Liver (tissue), 9 donors: ENCODE results near the gene ANKRD44. TPM values are rescaled to one million over a fixed set of nuclear protein-coding genes. Genes with fewer than 3 reads are reported as not detected.

ENCODE experiments used
- DNase-seq: peaks from one replicate; pipeline ENCODE4 v3.0.0-alpha.2; 2017; ENCODE audit warnings: low spot score
- H3K27ac ChIP-seq, 2 donors: one replicate each; pipeline ENCODE4 v1.7.0; 2013; ENCODE audit warnings: inconsistent platforms in 2 of 2, low read length in 2 of 2, control low read depth in 1 of 2, low read depth in 1 of 2, mild to moderate bottlenecking in 1 of 2
- H3K27me3 ChIP-seq, 4 donors: one replicate each; pipeline versions ENCODE4 v1.6.1 to v1.7.0; 2013; ENCODE audit warnings: low read length in 3 of 4, inconsistent platforms in 1 of 4, mild to moderate bottlenecking in 1 of 4, moderate library complexity in 1 of 4; ENCODE audit not compliant: control insufficient read depth in 4 of 4, insufficient read depth in 4 of 4
- H3K36me3 ChIP-seq, 4 donors: one replicate each; pipeline versions ENCODE4 v1.6.1 to v1.7.0; 2013; ENCODE audit warnings: low read length in 3 of 4, mild to moderate bottlenecking in 3 of 4, low read depth in 1 of 4, moderate library complexity in 1 of 4; ENCODE audit not compliant: control insufficient read depth in 4 of 4, insufficient read depth in 3 of 4
- H3K4me1 ChIP-seq, 4 donors: one replicate each; pipeline versions ENCODE4 v1.6.1 to v1.7.0; 2013; ENCODE audit warnings: low read length in 3 of 4, mild to moderate bottlenecking in 3 of 4, moderate library complexity in 1 of 4; ENCODE audit not compliant: control insufficient read depth in 4 of 4, insufficient read depth in 4 of 4
- H3K4me3 ChIP-seq, 3 donors: one replicate each; pipeline versions ENCODE4 v1.6.1 to v1.7.0; 2013; ENCODE audit warnings: low read length in 3 of 3, control low read depth in 1 of 3, low read depth in 1 of 3, mild to moderate bottlenecking in 1 of 3
- H3K9ac ChIP-seq, 2 donors: one replicate each; pipeline ENCODE4 v1.7.0; 2013; ENCODE audit warnings: low read length in 2 of 2, mild to moderate bottlenecking in 2 of 2, moderate library complexity in 2 of 2, control low read depth in 1 of 2, low read depth in 1 of 2
- H3K9me3 ChIP-seq, 4 donors: one replicate each; pipeline versions ENCODE4 v1.6.1 to v1.7.0; 2013; ENCODE audit warnings: low read length in 3 of 4; ENCODE audit not compliant: control insufficient read depth in 4 of 4
- ATF3 ChIP-seq: IDR thresholded peaks from 2 replicates; pipeline ENCODE4 v1.6.1; 2016; ENCODE audit warnings: antibody characterized with exemption
- EGR1 ChIP-seq, 2 donors: IDR thresholded peaks; 2 replicates each; pipeline ENCODE4 v1.6.1; 2016 to 2018; ENCODE audit warnings: antibody characterized with exemption in 2 of 2, low read depth in 2 of 2
- FOXA1 ChIP-seq: IDR thresholded peaks from 2 replicates; pipeline ENCODE4 v1.6.1; 2016; ENCODE audit warnings: antibody characterized with exemption
- FOXA2 ChIP-seq: IDR thresholded peaks from 2 replicates; pipeline ENCODE4 v1.6.1; 2016; ENCODE audit warnings: antibody characterized with exemption
- GABPA ChIP-seq, 2 donors: IDR thresholded peaks in 1 of 2; conservative IDR thresholded peaks in 1 of 2; 2 replicates each; pipeline ENCODE4 v1.6.1; 2016; ENCODE audit warnings: antibody characterized with exemption in 2 of 2, mild to moderate bottlenecking in 1 of 2, moderate library complexity in 1 of 2
- HNF4A ChIP-seq, 2 donors: conservative IDR thresholded peaks; 2 replicates each; pipeline ENCODE4 v1.6.1; 2016; ENCODE audit warnings: antibody characterized with exemption in 2 of 2, mild to moderate bottlenecking in 2 of 2
- JUND ChIP-seq, 2 donors: IDR thresholded peaks; 2 replicates each; pipeline ENCODE4 v1.6.1; 2016; ENCODE audit warnings: antibody characterized with exemption in 2 of 2
- MAX ChIP-seq: IDR thresholded peaks from 2 replicates; pipeline ENCODE4 v1.6.1; 2016; ENCODE audit warnings: antibody characterized with exemption
- NR2F2 ChIP-seq: IDR thresholded peaks from 2 replicates; pipeline ENCODE4 v1.6.1; 2016; ENCODE audit warnings: antibody characterized with exemption
- REST ChIP-seq: IDR thresholded peaks from 2 replicates; pipeline ENCODE4 v1.6.1; 2016; ENCODE audit warnings: antibody characterized with exemption, mild to moderate bottlenecking
- TAF1 ChIP-seq: conservative IDR thresholded peaks from 2 replicates; pipeline ENCODE4 v1.6.1; 2016; ENCODE audit warnings: antibody characterized with exemption, mild to moderate bottlenecking
- YY1 ChIP-seq: IDR thresholded peaks from 2 replicates; pipeline ENCODE4 v1.6.1; 2016; ENCODE audit warnings: antibody characterized with exemption, mild to moderate bottlenecking
- WGBS: extraction: QIAGEN DNeasy Blood & Tissue Kit; methylation state at CpG from one replicate; pipeline ENCODE4 v1.1.7; 2013; 5-methylcytosine and 5-hydroxymethylcytosine counted together
- polyA plus RNA-seq, 2 donors: library from polyadenylated mRNA; stranded (reverse) in 1 of 2; unstranded in 1 of 2; fragments of 200-250 nt in 1 of 2; fragments of >200 nt in 1 of 2; fragmentation: Nextera tagmentation in 1 of 2; extraction: Ambion mirVana in 1 of 2; gene quantifications; one replicate each; pipeline versions ENCODE4 v1.2.1 to v1.2.3, GENCODE V29; 2013 to 2015
- total RNA-seq, 2 donors: library from RNA; depleted of rRNA; stranded (reverse); fragments of >200 nt; gene quantifications; one replicate each; pipeline ENCODE4 v1.2.3, GENCODE V29; 2014
- TF ChIP-seq, protein P1 (sequence below): fragments of 150-350 bp; IDR thresholded peaks from 2 replicates; pipeline ENCODE4 v1.5.1; 2017; ENCODE audit warnings: improper control_type of control experiment, low read depth, low read length; ENCODE audit not compliant: missing input control
- donor health status: healthy.
- donor health status: healthy.
- donor health status: healthy.
- donor health status: healthy.
- donor health status: healthy.

The ANKRD44 gene
- total and polyA plus RNA-seq, 4 donors, result 3.8 to 18.2 (median 6.8) TPM

DNA sequence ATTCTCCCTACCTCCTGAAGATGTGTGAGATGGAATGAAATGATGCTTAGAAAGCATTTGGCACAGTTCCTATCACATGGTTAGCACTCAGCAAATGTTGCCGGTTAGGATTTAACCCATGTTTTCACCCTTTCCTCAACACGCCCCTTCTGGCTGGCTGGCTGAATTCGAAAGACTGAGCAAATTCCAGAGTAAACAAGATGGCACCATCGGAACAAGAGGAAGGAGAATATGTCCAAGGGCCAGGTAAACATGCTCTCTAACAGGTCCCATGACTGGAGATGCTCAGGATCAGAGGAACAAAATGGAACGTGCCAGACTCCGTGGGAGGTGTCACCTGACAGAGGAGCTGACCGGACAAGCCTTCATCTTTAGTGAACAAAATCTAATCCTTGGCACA lies 145.6 kb downstream of the ANKRD44 start:
- Histone ChIP-seq H3K36me3 (no peaks in the 10 kb centered on the region), H3K27me3 (no peaks in the 10 kb centered on the region), H3K9ac (no peak overlapping the region), H3K4me1 (no peaks in the 10 kb centered on the region), H3K9me3 (no peaks in the 10 kb centered on the region), H3K27ac (no peak overlapping the region), H3K4me3 (no peak overlapping the region)
- no peak for DNase-seq
- WGBS, result 49% methylated on average over 7 of the region's 7 CpGs
- no peak for TF ChIP-seq FOXA2
- no peak for TF ChIP-seq MAX
- TF ChIP-seq TAF1, result no peak
- no peak for TF ChIP-seq YY1
- no peak for TF ChIP-seq GABPA (IDR thresholded peaks at IDR 0.05 in 1 of 2, conservative IDR thresholded peaks at IDR 0.05 in 1 of 2)

- H3K4me1 ChIP-seq, result no peaks in the 10 kb centered on the region
- DNase-seq, result peak; percentile 46
- no peak overlapping the region for H3K27ac ChIP-seq
- no peaks in the 10 kb centered on the region for H3K9me3 ChIP-seq
- no peak overlapping the region for H3K4me3 ChIP-seq
- no peaks in the 10 kb centered on the region for H3K27me3 ChIP-seq
- TF ChIP-seq EGR1 (IDR thresholded peaks at IDR 0.05; ENCODE audit: low read depth in 2 of 2) (no peak), NR2F2 (peak; percentile 44)
- H3K36me3 ChIP-seq, result no peaks in the 10 kb centered on the region
- WGBS, result 55% methylated on average over 39 of the region's 39 CpGs
- no peak overlapping the region for H3K9ac ChIP-seq
Measured at GRCh38 chr2:197164141-197164754, 146.3 kb downstream of the ANKRD44 start.

GRCh38 chr2:197163712-197164140 lies 146.9 kb downstream of the ANKRD44 start:
- TF ChIP-seq, protein P1, sequence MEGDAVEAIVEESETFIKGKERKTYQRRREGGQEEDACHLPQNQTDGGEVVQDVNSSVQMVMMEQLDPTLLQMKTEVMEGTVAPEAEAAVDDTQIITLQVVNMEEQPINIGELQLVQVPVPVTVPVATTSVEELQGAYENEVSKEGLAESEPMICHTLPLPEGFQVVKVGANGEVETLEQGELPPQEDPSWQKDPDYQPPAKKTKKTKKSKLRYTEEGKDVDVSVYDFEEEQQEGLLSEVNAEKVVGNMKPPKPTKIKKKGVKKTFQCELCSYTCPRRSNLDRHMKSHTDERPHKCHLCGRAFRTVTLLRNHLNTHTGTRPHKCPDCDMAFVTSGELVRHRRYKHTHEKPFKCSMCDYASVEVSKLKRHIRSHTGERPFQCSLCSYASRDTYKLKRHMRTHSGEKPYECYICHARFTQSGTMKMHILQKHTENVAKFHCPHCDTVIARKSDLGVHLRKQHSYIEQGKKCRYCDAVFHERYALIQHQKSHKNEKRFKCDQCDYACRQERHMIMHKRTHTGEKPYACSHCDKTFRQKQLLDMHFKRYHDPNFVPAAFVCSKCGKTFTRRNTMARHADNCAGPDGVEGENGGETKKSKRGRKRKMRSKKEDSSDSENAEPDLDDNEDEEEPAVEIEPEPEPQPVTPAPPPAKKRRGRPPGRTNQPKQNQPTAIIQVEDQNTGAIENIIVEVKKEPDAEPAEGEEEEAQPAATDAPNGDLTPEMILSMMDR, result no peak
- TF ChIP-seq JUND (IDR thresholded peaks at IDR 0.05) (no peak), NR2F2 (no peak), HNF4A (conservative IDR thresholded peaks at IDR 0.05) (no peak), YY1 (no peak), FOXA1 (no peak)
- Histone ChIP-seq H3K4me1 (peaks cover 0 to 3% (median under 1%) of the 10 kb centered on the region in 4 donors), H3K36me3 (no peaks in the 10 kb centered on the region), H3K9ac (no peak overlapping the region), H3K27me3 (no peaks in the 10 kb centered on the region), H3K9me3 (no peaks in the 10 kb centered on the region), H3K27ac (no peak overlapping the region), H3K4me3 (no peak overlapping the region)
- 93% methylated on average over 17 of the region's 17 CpGs for WGBS
- no peak for DNase-seq

- 89% methylated on average over 5 of the region's 5 CpGs for WGBS
- Histone ChIP-seq H3K36me3 (no peaks in the 10 kb centered on the region), H3K27ac (no peak overlapping the region), H3K27me3 (no peaks in the 10 kb centered on the region), H3K4me1 (peaks cover 0 to 10% (median 4%) of the 10 kb centered on the region in 4 donors), H3K4me3 (no peak overlapping the region), H3K9me3 (no peaks in the 10 kb centered on the region), H3K9ac (no peak overlapping the region)
- DNase-seq, result no peak
- TF ChIP-seq, protein P1, result no peak
- no peak for TF ChIP-seq REST
- no peak for TF ChIP-seq NR2F2
- no peak for TF ChIP-seq ATF3
Measured at GRCh38 chr2:197161774-197162173, 148.8 kb downstream of the ANKRD44 start.
